ENCODE measurements around the gene GSG1L.

Gene GSG1L

GRCh38 chr16:28063591-28064061 is at the start of gene GSG1L:
Gene GSG1L, minus strand, starts transcription at chr16:28063714. Its CDS starts 290 bp downstream, at chr16:28063424.
- DNase-seq (ENCODE audit: low read depth in 2 of 2, low spot score in 1 of 2) = no peak

- DNase-seq (ENCODE audit: low read depth in 2 of 2, low spot score in 1 of 2) = no peak
Observed at GRCh38 chr16:28112908-28113307, 49.4 kb upstream of the GSG1L start.

- no peak for DNase-seq (ENCODE audit: low read depth in 2 of 2, low spot score in 1 of 2)
Observed at GRCh38 chr16:28110977-28111376, 47.5 kb upstream of the GSG1L start.

- DNase-seq (ENCODE audit: low read depth in 2 of 2, low spot score in 1 of 2) = no peak
Observed at GRCh38 chr16:28110479-28110878, 47.0 kb upstream of the GSG1L start.

GRCh38 chr16:28110074-28110473 is 46.6 kb upstream of the GSG1L start:
- no peak for DNase-seq (ENCODE audit: low read depth in 2 of 2, low spot score in 1 of 2)

DNA sequence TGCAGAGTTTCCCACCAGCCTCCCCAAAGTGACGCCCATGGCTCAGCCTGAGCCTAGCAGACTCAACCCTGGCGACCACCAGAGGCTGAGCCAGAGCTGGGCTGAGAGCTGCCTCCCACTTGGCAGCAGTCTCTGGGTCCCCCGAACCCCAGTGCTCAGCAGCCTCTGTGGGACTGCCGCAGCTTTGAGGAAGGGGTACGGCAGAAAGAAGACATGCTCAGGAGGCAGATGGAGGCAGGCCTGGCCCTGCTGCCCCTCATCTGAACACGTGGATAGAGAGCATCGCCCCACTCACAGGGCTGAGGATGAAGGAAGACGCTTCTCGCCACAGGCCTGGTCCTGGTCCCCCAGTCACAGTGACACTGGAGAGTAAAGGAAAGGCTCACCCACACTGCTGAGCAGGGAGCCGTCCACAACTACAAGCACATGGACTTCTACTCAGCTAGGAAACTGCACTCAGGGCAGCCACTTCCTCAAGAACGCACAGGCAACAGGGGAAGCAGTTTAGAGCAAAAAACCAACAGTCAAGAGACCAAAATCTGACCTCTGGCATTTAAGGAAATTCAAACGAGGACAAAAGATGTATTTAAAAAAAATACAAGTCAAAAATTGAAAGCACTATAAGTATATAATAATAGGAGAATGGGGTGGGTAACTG is 45.2 kb upstream of the GSG1L start:
- DNase-seq (ENCODE audit: low read depth in 2 of 2, low spot score in 1 of 2) = no peak

DNA sequence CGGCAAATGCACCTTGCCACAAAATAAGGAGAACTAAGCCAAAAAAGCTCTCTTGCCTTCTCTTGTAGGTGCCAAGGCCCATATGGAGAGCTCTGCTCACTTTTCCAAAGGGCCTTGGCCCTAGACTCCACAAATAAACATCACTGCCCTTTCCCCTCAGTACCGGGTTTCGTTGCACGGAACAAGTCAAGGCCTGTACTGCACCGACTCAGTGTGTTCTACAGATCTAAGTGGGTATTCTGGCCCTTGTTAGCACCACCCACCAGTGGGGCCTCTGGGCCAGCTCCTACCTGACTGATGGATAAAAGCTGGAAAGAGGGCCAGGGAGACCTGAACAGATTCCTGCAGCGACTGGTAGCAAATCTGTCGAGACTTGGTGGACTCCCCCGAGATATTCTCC is 43.7 kb upstream of the GSG1L start:
- DNase-seq (ENCODE audit: low read depth in 2 of 2, low spot score in 1 of 2) = no peak

GRCh38 chr16:28106467-28107215 is 43.1 kb upstream of the GSG1L start:
- no peak for DNase-seq (ENCODE audit: low read depth in 2 of 2, low spot score in 1 of 2)

DNA sequence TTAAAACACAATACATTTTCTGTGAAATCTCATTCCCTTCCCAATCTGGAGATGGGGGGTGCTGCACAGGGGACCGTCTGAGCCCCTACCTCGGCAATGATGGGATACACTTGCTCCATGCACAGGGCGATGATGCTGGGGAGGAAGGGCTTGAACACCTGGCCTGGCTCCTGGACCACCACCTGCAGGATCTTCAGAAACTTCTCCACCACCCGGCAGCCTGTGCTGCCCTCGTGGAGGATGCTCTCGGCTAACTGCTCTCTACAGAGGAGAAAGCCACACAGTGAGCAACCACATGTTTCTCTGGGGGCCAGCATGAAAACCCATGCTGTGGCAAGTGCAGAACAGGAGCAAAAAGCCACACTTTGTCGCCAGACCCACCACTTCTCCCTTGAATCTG is 42.4 kb upstream of the GSG1L start:
- DNase-seq (ENCODE audit: low read depth in 2 of 2, low spot score in 1 of 2) = no peak

GRCh38 chr16:28105297-28105696 is 41.8 kb upstream of the GSG1L start:
- no peak for DNase-seq (ENCODE audit: low read depth in 2 of 2, low spot score in 1 of 2)

GRCh38 chr16:28104404-28104803 is 40.9 kb upstream of the GSG1L start:
- DNase-seq (ENCODE audit: low read depth in 2 of 2, low spot score in 1 of 2) = no peak

DNA sequence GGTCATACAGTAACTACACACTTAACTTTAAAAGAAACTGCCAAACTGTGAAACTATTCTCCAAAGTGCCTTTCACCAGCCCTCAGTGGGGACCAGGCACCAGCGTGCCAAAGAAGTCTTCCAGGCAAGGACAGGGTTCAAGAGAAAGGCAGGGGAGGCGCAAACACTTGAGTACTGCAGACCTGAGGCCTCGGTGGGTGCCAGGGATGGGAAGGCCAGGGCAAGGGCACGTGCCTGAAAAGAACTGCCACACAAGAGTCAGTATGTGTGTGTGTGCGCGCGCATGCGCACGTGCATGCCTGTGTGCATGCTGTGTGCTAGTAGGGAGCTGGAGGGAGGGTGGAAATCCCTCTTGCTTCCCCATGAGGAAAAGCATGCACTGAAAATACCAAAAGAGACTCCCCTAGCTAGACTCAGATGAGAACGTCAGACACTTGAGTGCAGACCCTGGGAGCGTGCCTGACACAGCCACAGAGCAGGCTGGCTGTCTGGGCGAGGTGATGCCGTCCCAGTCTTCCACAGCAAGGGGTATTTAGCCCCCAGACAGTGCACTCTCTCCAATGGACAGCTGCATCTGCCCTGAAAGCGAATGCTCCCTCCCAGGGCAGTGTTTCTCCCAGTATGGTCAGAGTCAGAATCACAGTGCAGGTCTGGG is 40.1 kb upstream of the GSG1L start:
- DNase-seq (ENCODE audit: low read depth in 2 of 2, low spot score in 1 of 2) = no peak

DNA sequence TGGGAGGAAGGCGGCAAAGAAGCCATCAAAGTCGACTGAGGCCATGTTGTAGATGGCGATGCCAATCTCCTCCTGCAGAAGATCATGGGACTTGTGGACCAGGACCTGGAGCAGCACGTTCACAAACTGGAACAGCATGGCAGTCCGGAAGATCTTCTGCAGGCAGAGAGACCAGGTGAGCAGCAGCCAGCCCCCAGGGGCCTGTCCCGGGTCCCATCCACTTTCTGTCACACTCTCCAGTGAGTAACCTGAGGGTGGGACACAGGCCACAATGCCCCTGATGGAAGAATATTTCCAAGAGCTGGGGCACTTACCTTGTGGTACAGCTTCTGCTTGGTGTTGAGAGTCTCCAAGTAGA is 38.0 kb upstream of the GSG1L start:
- no peak for DNase-seq (ENCODE audit: low read depth in 2 of 2, low spot score in 1 of 2)

GRCh38 chr16:28100810-28101532 is 37.5 kb upstream of the GSG1L start:
- DNase-seq (ENCODE audit: low read depth in 2 of 2, low spot score in 1 of 2) = no peak

DNA sequence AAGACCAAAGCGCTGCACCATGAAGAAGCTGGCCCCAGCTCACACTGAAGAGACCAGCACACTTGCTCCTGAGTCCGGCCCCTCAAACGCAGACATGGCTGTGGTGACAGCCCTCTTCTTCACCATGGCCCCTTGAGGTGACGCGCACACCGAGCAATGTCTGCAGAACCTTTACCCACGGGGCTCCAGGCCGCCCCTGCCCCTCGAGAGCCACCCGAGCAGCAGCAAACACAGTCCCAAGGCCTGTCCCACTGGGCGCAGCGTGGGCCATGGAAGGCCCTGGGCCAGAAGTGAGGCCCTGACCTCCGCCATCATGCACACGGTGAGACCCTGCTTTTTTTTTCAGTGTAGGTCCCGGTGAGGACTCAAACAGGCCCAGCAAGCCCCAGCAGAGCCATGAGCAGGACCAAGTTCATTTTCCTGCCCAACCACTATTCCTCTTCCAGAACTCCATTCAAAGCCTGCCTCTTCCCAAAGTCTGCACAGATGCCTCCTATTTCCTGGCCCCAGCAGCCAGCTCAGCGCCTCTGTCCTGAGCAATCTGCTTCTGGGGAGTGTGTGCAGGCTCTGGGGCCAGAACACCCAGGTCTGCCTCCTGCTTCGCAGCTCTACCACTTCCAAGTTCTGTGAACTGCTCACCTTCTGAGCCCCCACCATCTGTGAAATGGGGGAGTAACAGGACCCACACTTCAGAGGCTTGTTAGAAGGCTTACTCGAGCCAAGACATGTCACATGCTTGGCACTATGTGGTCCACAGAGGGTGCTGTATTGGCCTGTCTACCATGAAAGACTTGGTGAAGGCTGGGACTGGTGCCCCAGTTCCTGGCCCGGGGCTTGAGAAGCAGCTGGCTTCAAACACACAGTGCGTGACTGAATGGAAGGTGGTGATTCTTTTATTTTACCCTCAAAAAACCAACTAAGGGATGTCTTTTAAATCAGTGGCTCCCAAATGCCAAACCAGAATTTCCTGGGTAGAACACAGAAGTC is 35.7 kb upstream of the GSG1L start:
- no peak for DNase-seq (ENCODE audit: low read depth in 2 of 2, low spot score in 1 of 2)

- DNase-seq (ENCODE audit: low read depth in 2 of 2, low spot score in 1 of 2) = no peak
Observed at GRCh38 chr16:28098171-28098958, 34.9 kb upstream of the GSG1L start.

GRCh38 chr16:28096983-28097899 is 33.7 kb upstream of the GSG1L start:
- no peak for DNase-seq (ENCODE audit: low read depth in 2 of 2, low spot score in 1 of 2)

DNA sequence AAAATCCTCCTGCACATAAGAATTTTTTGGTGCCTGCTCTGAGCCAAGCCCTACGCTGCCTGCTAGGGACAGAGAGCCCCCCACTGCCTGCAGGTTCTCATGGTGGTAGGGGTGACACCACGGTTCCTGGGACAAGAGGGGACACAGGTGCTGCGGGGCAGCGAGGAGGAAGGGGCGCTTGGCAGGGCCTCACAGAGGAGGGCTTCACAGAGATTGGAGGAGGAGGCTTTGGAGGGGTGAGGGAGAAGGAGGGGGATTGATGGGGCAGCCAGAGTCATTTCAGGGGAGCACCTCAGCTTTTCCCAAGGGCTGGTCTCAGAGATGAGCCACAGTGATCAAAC is 29.8 kb upstream of the GSG1L start:
- DNase-seq (ENCODE audit: low read depth in 2 of 2, low spot score in 1 of 2) = no peak
